IMR-90 (cell line): ENCODE measurements around the gene TIMM13. TPM values are rescaled to one million over a fixed set of nuclear protein-coding genes. Genes with fewer than 3 reads are reported as not detected.

Experiments
- ATAC-seq: fragments of 200-7000 bp; cut with Tn5 transposase; 2 replicates; pipeline ENCODE4 v1.9.1; 2020; ENCODE audit warnings: low read depth, mild to moderate bottlenecking, moderate library complexity
- BruUV-seq: library from RNA; stranded (reverse); fragments of 400-500 nt; replicated peaks from 2 replicates; lab custom pipeline; 2021; lab: Mats Ljungman, UMichigan
- CTCF ChIA-PET: fragments of 300-600 bp; formaldehyde crosslinking; extraction: SDS; loops from one replicate; lab custom pipeline; 2021; ENCODE audit warnings: antibody characterized with exemption; lab: Yijun Ruan, JAX
- POLR2A ChIA-PET: fragments of 300-600 bp; sonication (Branson Sonifier 250); formaldehyde crosslinking; loops from one replicate; lab custom pipeline; 2022; ENCODE audit warnings: antibody characterized with exemption; ENCODE audit not compliant: unreplicated experiment; lab: Charles Lee
- DNase-seq: peaks from one replicate; pipeline ENCODE4 v3.0.0; 2013
- H2AFZ ChIP-seq: replicated peaks from 2 replicates; pipeline ENCODE3; 2013; ENCODE audit warnings: low read length, mild to moderate bottlenecking; ENCODE audit not compliant: poor library complexity
- H2AK5ac ChIP-seq: 2 replicates; pipeline ENCODE4 v1.6.1; 2013; ENCODE audit warnings: low read depth, low read length, inconsistent platforms
- H2AK9ac ChIP-seq: replicated peaks from 2 replicates; pipeline ENCODE3; 2013; ENCODE audit warnings: mild to moderate bottlenecking, low read depth, low read length, moderate library complexity; ENCODE audit not compliant: poor library complexity
- H2BK120ac ChIP-seq: 2 replicates; pipeline ENCODE4 v1.6.1; 2013; ENCODE audit warnings: low read depth, low read length, inconsistent platforms
- H2BK15ac ChIP-seq: 3 replicates; pipeline ENCODE4 v1.6.1; 2013; ENCODE audit warnings: low read depth, low read length, inconsistent platforms
- H2BK20ac ChIP-seq: 2 replicates; pipeline ENCODE4 v1.6.1; 2013; ENCODE audit warnings: low read depth, mild to moderate bottlenecking, inconsistent platforms, low read length, moderate library complexity
- H2BK5ac ChIP-seq: 2 replicates; pipeline ENCODE4 v1.6.1; 2013; ENCODE audit warnings: mild to moderate bottlenecking, low read depth, low read length, inconsistent platforms; ENCODE audit not compliant: poor library complexity, severe bottlenecking
- H3K14ac ChIP-seq: replicated peaks from 2 replicates; pipeline ENCODE4 v1.6.1; 2013; ENCODE audit warnings: low read depth, low read length, inconsistent platforms
- H3K18ac ChIP-seq: 2 replicates; pipeline ENCODE4 v1.6.1; 2013; ENCODE audit warnings: low read depth, low read length, control low read depth
- H3K23ac ChIP-seq: 2 replicates; pipeline ENCODE4 v1.6.1; 2013; ENCODE audit warnings: low read depth, low read length, inconsistent platforms
- H3K27ac ChIP-seq: 2 replicates; pipeline ENCODE4 v1.5.1; 2013; ENCODE audit warnings: mild to moderate bottlenecking, control low read depth, low read length; ENCODE audit not compliant: insufficient read depth
- H3K27me3 ChIP-seq: 2 replicates; pipeline ENCODE4 v1.6.1; 2013; ENCODE audit warnings: low read length; ENCODE audit not compliant: control insufficient read depth, insufficient read depth
- H3K36me3 ChIP-seq: 2 replicates; pipeline ENCODE4 v1.6.1; 2013; ENCODE audit warnings: low read length, mixed read lengths; ENCODE audit not compliant: control insufficient read depth, insufficient read depth
- H3K4ac ChIP-seq: 2 replicates; pipeline ENCODE4 v1.6.1; 2013; ENCODE audit warnings: low read depth, low read length, inconsistent platforms
- H3K4me1 ChIP-seq: 2 replicates; pipeline ENCODE4 v1.6.1; 2013; ENCODE audit warnings: low read length, mixed read lengths; ENCODE audit not compliant: control insufficient read depth, insufficient read depth
- H3K4me2 ChIP-seq: 2 replicates; pipeline ENCODE4 v1.6.1; 2013; ENCODE audit warnings: low read depth, mild to moderate bottlenecking, control low read depth, low read length, moderate library complexity
- H3K4me3 ChIP-seq: 2 replicates; pipeline ENCODE4 v1.5.1; 2013; ENCODE audit warnings: low read depth, mild to moderate bottlenecking, control low read depth, low read length, moderate library complexity; ENCODE audit not compliant: insufficient read depth
- H3K56ac ChIP-seq: 2 replicates; pipeline ENCODE4 v1.6.1; 2013; ENCODE audit warnings: low read length, inconsistent platforms; ENCODE audit not compliant: insufficient read depth; ENCODE audit errors: extremely low read depth
- H3K79me1 ChIP-seq, 2 experiments: 2 replicates each; pipeline ENCODE4 v1.6.1; 2013; ENCODE audit warnings: low read length in 2 of 2, inconsistent platforms in 1 of 2, low read depth in 1 of 2
- H3K9ac ChIP-seq: 2 replicates; pipeline ENCODE4 v1.6.1; 2013; ENCODE audit warnings: low read depth, low read length, control low read depth
- H3K9me1 ChIP-seq: 2 replicates; pipeline ENCODE4 v1.6.1; 2013; ENCODE audit warnings: low read length, inconsistent platforms; ENCODE audit not compliant: insufficient read depth
- H3K9me3 ChIP-seq: 2 replicates; pipeline ENCODE4 v1.6.1; 2013; ENCODE audit warnings: low read length; ENCODE audit not compliant: control insufficient read depth, insufficient read depth
- H4K20me1 ChIP-seq: 2 replicates; pipeline ENCODE4 v1.6.1; 2013; ENCODE audit warnings: low read length, inconsistent platforms; ENCODE audit not compliant: insufficient read depth
- H4K5ac ChIP-seq: 2 replicates; pipeline ENCODE4 v1.6.1; 2013; ENCODE audit warnings: mild to moderate bottlenecking, low read depth, low read length, control low read depth
- H4K8ac ChIP-seq, 2 experiments: 2 replicates each; pipeline ENCODE4 v1.6.1; 2013; ENCODE audit warnings: low read depth in 2 of 2, low read length in 2 of 2, control low read depth in 1 of 2, inconsistent platforms in 1 of 2
- H4K91ac ChIP-seq: 2 replicates; pipeline ENCODE4 v1.6.1; 2013; ENCODE audit warnings: low read depth, low read length, inconsistent platforms; ENCODE audit not compliant: insufficient read depth
- BHLHE40 ChIP-seq: fragments of 150-350 bp; IDR thresholded peaks from 2 replicates; pipeline ENCODE4 v1.6.1; 2016; ENCODE audit warnings: mild to moderate bottlenecking, low read depth, low read length
- CHD1 ChIP-seq: IDR thresholded peaks from 2 replicates; pipeline ENCODE4 v1.6.1; 2012; ENCODE audit warnings: low read depth, low read length, improper control_type of control experiment
- CTCF ChIP-seq: conservative IDR thresholded peaks from 2 replicates; pipeline ENCODE4 v1.5.1; 2012; ENCODE audit warnings: mild to moderate bottlenecking, low read depth, low read length, improper control_type of control experiment
- FOS ChIP-seq: fragments of 150-350 bp; IDR thresholded peaks from 2 replicates; pipeline ENCODE4 v1.6.1; 2016; ENCODE audit warnings: low read depth, low read length
- MAFK ChIP-seq: IDR thresholded peaks from 2 replicates; pipeline ENCODE4 v1.6.1; 2012; ENCODE audit warnings: low read depth, low read length, improper control_type of control experiment
- MXI1 ChIP-seq: IDR thresholded peaks from 2 replicates; pipeline ENCODE4 v1.6.1; 2012; ENCODE audit warnings: low read depth, mild to moderate bottlenecking, low read length, moderate library complexity, borderline replicate concordance
- NFE2L2 ChIP-seq: fragments of 150-350 bp; IDR thresholded peaks from 2 replicates; pipeline ENCODE4 v1.6.1; 2016; ENCODE audit warnings: low read depth, mild to moderate bottlenecking, low read length
- POLR2A ChIP-seq: IDR thresholded peaks from 2 replicates; pipeline ENCODE4 v1.6.1; 2012; ENCODE audit warnings: mild to moderate bottlenecking, low read depth, low read length
- RCOR1 ChIP-seq: IDR thresholded peaks from 2 replicates; pipeline ENCODE4 v1.6.1; 2012; ENCODE audit warnings: mild to moderate bottlenecking, low read length, improper control_type of control experiment; ENCODE audit not compliant: insufficient replicate concordance
- RFX5 ChIP-seq: IDR thresholded peaks from 2 replicates; pipeline ENCODE4 v1.8.0; 2012; ENCODE audit warnings: low read depth, mild to moderate bottlenecking, low read length, moderate library complexity
- SMC3 ChIP-seq: fragments of 150-350 bp; IDR thresholded peaks from 2 replicates; pipeline ENCODE4 v1.6.1; 2016; ENCODE audit warnings: low read depth, mild to moderate bottlenecking, antibody characterized with exemption, low read length, moderate library complexity
- USF2 ChIP-seq: fragments of 150-350 bp; IDR thresholded peaks from 2 replicates; pipeline ENCODE4 v1.6.1; 2017; ENCODE audit warnings: mild to moderate bottlenecking, antibody characterized with exemption, low read length, low read depth
- WGBS, 2 experiments: methylation state at CpG; one replicate each; pipeline versions ENCODE4 v1.1.5 to v1.1.7; 2013; ENCODE audit warnings: missing lambda C conversion rate in 2 of 2; ENCODE audit not compliant: insufficient read length in 1 of 2; ENCODE audit errors: extremely low coverage in 2 of 2; 5-methylcytosine and 5-hydroxymethylcytosine counted together
- dilution Hi-C: fragments of 300-500 bp; cut with HindIII; formaldehyde crosslinking; loops from one replicate; pipeline ENCODE4 v1.14.3; 2018; ENCODE audit warnings: low sequenced_read_pairs; ENCODE audit not compliant: unreplicated experiment
- in situ Hi-C: fragments of 300-500 bp; cut with MboI; formaldehyde crosslinking; loops from 3 replicates; pipeline ENCODE4 v1.14.3; 2019; ENCODE audit warnings: low sequenced_read_pairs, inconsistent platforms, mixed read lengths
- intact Hi-C: fragments of 100-400 bp; cut with micrococcal nuclease; formaldehyde crosslinking; loops from 2 replicates; pipeline ENCODE4 v1.10.0; 2022
- polyA plus RNA-seq, 3 experiments: library from polyadenylated mRNA; depleted of rRNA; stranded (reverse); fragments of >200 nt; gene quantifications; 2 replicates each; pipeline ENCODE4 v1.2.3, GENCODE V29; 2012; ENCODE audit warnings: low replicate concordance in 1 of 3
- total RNA-seq: library from RNA; depleted of rRNA; stranded (reverse); fragments of >200 nt; gene quantifications from 2 replicates; pipeline ENCODE4 v1.2.3, GENCODE V29; 2012
- TF ChIP-seq, protein P1 (sequence below): fragments of 150-350 bp; IDR thresholded peaks from 2 replicates; pipeline ENCODE4 v1.6.1; 2016; ENCODE audit warnings: low read depth, mild to moderate bottlenecking, low read length, moderate library complexity, borderline replicate concordance

Gene TIMM13
- total and polyA plus RNA-seq, 2 of the 4 experiments (the other 2 are of a cell fraction): 21.0 to 62.3 TPM

DNA sequence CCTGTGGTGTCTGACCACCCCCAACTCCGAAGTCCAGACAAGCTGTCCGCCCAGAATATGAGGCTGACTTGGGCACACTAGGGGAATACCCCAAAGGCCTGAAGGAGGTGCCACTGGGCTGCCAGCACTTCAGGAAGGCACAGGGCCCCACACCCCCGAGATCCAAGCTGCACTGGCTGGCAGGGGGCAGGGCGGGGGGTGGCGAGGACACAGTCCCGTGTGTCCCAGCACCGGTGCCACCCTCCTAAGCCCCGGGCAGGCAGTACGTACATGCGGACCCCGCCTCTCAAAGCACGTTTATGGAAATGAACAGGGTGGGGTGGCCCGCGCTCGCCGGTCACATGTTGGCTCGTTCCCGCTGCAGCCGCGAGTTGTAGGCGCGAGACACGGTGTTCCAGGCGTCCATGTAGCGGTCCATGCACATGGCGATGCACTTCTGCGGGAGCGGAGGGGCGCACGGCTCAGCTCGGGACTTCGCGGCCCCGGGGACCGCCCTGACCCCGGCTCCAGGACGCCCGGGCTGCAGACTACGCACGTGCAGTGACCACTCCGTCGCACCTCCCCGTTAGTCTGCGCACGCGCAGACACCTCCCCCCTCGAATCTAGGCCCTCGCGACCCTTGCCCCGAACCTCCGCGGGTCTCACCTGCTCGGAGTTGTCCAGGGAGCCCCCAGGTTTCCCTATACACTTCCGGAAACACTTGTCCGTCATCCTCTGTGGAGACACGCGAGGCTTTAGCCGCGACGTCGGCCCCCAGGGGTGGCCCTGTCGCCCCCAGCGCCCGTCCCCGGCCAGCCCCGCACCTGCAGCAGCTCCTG is 566 bp downstream of the TIMM13 start:
- ATAC-seq (peak; percentile 35), DNase-seq (peak; percentile 14)
- no peaks in the 10 kb centered on the region; the same call in 1 of the 2 replicates for H3K9me1 ChIP-seq
- H2AK9ac ChIP-seq: peak overlapping the region; percentile 100
- H4K5ac ChIP-seq: peak overlapping the region; percentile 30
- ChIA-PET CTCF (interaction anchor here (0.7 kb wide), 1 partner anchor 155 kb away, joined by 3 read pairs; no protein-coding TSS in a partner anchor), POLR2A (no interaction called here)
- H2AK5ac ChIP-seq: peak overlapping the region; percentile 92
- H3K4me3 ChIP-seq: peak overlapping the region; percentile 68
- H2BK20ac ChIP-seq: no peak overlapping the region
- H2BK15ac ChIP-seq: no peak overlapping the region; the same call in 2 of the 3 replicates
- in situ Hi-C loops (no loop called here), intact Hi-C loops (loop anchor here (1.0 kb wide), 1 partner anchor 184 kb away; no protein-coding TSS in a partner anchor), dilution Hi-C loops (no loop called here)
- H3K56ac ChIP-seq: peak overlapping the region; percentile 62; the same call in 1 of the 2 replicates
- no peak for TF ChIP-seq FOS
- TF ChIP-seq MAFK: no peak
- TF ChIP-seq MXI1: peak; percentile 65; the same call in 1 of the 2 replicates
- 0 out of 2 replicates have a peak, but pooled peaks have one; percentile 14 for TF ChIP-seq CTCF
- no peak for TF ChIP-seq CHD1
- no peak for TF ChIP-seq POLR2A
- no peak for TF ChIP-seq NFE2L2
- TF ChIP-seq RFX5: no peak
- TF ChIP-seq BHLHE40: peak; percentile 88
- TF ChIP-seq SMC3: no peak
- TF ChIP-seq, protein P1, sequence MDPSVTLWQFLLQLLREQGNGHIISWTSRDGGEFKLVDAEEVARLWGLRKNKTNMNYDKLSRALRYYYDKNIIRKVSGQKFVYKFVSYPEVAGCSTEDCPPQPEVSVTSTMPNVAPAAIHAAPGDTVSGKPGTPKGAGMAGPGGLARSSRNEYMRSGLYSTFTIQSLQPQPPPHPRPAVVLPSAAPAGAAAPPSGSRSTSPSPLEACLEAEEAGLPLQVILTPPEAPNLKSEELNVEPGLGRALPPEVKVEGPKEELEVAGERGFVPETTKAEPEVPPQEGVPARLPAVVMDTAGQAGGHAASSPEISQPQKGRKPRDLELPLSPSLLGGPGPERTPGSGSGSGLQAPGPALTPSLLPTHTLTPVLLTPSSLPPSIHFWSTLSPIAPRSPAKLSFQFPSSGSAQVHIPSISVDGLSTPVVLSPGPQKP: no peak
- no peak for TF ChIP-seq RCOR1
- TF ChIP-seq USF2: peak; percentile 58; the same call in 1 of the 2 replicates
- H3K9me3 ChIP-seq: no peaks in the 10 kb centered on the region
- H3K4me2 ChIP-seq: peak overlapping the region; percentile 96
- peak overlapping the region; percentile 84 for H3K27ac ChIP-seq
- H2BK120ac ChIP-seq: no peak overlapping the region
- H3K4me1 ChIP-seq: peaks cover 12% of the 10 kb centered on the region
- peaks cover 33% of the 10 kb centered on the region for H4K20me1 ChIP-seq
- no peak overlapping the region; the same call in 1 of the 2 replicates for H3K18ac ChIP-seq
- peak overlapping the region; percentile 80 for H4K91ac ChIP-seq
- TSS peak; percentile 27 for BruUV-seq
- H3K4ac ChIP-seq: peak overlapping the region; percentile 78
- H3K14ac ChIP-seq: peak overlapping the region; percentile 82
- H3K79me1 ChIP-seq: peaks cover 21 to 64% of the 10 kb centered on the region in 2 experiments; a peak in 3 of 4 replicates
- no peaks in the 10 kb centered on the region for H3K27me3 ChIP-seq
- H2BK5ac ChIP-seq: peak overlapping the region; percentile 73
- H4K8ac ChIP-seq: peak overlapping the region; percentile 75 to 91
- WGBS, 2 experiments: 1% methylated on average over 43 of the region's 66 CpGs; no CpG with 5 or more reads in 1 of the 2 experiments
- H3K23ac ChIP-seq: peak overlapping the region; percentile 43
- peak overlapping the region; percentile 100 for H2AFZ ChIP-seq
- peak overlapping the region; percentile 84 for H3K9ac ChIP-seq
- H3K36me3 ChIP-seq: peaks cover 15% of the 10 kb centered on the region; the same call in 1 of the 2 replicates
